ACC112 (cell line): ENCODE results near the gene LARGE1.

ENCODE experiments used
- H2AFZ ChIP-seq: fragments of 200-600 bp; sonication (generic); one replicate; pipeline ENCODE4 v1.6.0; 2017; ENCODE audit warnings: antibody characterized with exemption, low read length; ENCODE audit not compliant: unreplicated experiment
- H3K27ac ChIP-seq: fragments of 200-600 bp; sonication (generic); 2 replicates; pipeline ENCODE4 v1.5.1; 2014; ENCODE audit warnings: low read depth, mild to moderate bottlenecking, antibody characterized with exemption, low read length, moderate library complexity
- H3K27me3 ChIP-seq: fragments of 200-600 bp; sonication (generic); 2 replicates; pipeline ENCODE4 v1.6.1; 2014; ENCODE audit warnings: mild to moderate bottlenecking, antibody characterized with exemption, low read length, moderate library complexity, mixed read lengths; ENCODE audit not compliant: insufficient read depth
- H3K36me3 ChIP-seq: fragments of 200-600 bp; sonication (generic); 2 replicates; pipeline ENCODE4 v1.6.1; 2016; ENCODE audit warnings: mild to moderate bottlenecking, antibody characterized with exemption, low read length, moderate library complexity, mixed read lengths; ENCODE audit not compliant: insufficient read depth
- H3K4me1 ChIP-seq: fragments of 200-600 bp; sonication (generic); one replicate; pipeline ENCODE4 v1.6.1; 2016; ENCODE audit warnings: low read length, mixed read lengths; ENCODE audit not compliant: insufficient read depth, unreplicated experiment, control insufficient read depth
- H3K4me3 ChIP-seq: fragments of 200-600 bp; sonication (generic); 2 replicates; pipeline ENCODE4 v1.5.1; 2014; ENCODE audit warnings: mild to moderate bottlenecking, low read depth, low read length
- H3K79me2 ChIP-seq: fragments of 200-600 bp; sonication (generic); one replicate; pipeline ENCODE4 v1.6.0; 2016; ENCODE audit warnings: low read length; ENCODE audit not compliant: control insufficient read depth, unreplicated experiment, insufficient read depth

The LARGE1 gene

DNA sequence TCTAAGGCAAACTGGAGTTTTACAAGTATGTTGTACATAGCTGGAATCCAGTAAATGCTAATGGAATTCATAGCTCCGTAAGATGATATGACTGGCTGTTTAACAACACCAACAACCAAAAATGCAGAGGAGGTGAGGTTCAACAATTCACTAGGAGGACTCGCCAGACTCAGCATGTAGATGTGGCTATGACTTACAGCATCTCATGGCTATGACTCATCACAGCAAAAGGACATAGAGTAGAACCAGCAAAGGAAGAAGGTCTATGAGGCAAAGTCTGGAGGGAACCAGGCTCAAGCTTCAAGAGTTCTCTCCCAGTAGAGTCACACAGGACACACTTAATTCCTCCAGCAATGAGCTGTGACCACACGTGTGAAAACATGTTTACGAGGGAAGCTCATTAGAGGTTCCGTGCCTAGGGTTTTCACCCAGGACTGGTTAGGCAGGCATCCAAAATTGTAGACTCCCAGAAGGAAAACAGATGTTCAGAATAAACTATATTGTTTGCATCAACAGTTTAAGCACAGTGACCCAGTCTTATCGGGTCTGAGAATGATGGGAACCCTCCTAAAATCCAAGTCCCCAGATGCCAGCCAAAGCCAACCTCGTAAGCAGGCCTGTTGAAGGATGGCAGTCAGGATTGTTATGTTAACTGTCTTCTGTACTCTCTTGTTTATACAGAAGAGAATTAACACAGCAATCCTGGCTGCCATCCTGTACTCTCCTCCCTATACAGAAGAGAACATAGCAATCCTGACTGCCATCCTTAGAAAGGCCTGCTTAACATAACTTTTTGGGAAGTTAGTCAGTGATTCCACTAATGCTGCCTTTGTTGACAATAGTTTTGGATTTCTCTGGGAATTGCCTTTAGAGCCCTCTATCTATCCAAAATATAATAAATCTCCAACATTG, 116.6 kb downstream of the LARGE1 start:
- Histone ChIP-seq H3K4me1 (no peaks in the 10 kb centered on the region), H2AFZ (no peak overlapping the region), H3K36me3 (no peaks in the 10 kb centered on the region), H3K79me2 (no peaks in the 10 kb centered on the region), H3K4me3 (no peak overlapping the region), H3K27me3 (no peaks in the 10 kb centered on the region), H3K27ac (no peak overlapping the region)

DNA sequence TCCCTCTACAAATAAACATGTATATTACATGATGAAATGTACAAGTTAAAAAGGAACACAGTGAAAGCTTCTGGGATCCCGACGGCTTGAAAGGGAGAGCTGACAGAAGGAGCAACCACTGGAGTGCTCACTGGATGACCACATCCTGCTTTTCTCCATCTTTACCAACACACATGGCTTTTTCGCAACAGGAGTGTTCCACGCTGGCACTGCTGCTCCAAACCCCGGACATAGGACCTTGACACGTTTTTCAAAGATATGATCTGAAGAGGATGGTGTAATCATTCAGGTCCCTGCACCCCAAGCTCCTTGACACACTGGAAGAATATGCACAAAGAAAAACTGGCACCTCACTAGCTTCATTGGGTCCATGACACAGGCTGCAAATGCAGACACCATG, 121.9 kb downstream of the LARGE1 start:
- Histone ChIP-seq H3K4me1 (no peaks in the 10 kb centered on the region), H3K4me3 (no peak overlapping the region), H3K79me2 (no peaks in the 10 kb centered on the region), H3K27ac (no peak overlapping the region), H2AFZ (no peak overlapping the region), H3K27me3 (no peaks in the 10 kb centered on the region), H3K36me3 (no peaks in the 10 kb centered on the region)

DNA sequence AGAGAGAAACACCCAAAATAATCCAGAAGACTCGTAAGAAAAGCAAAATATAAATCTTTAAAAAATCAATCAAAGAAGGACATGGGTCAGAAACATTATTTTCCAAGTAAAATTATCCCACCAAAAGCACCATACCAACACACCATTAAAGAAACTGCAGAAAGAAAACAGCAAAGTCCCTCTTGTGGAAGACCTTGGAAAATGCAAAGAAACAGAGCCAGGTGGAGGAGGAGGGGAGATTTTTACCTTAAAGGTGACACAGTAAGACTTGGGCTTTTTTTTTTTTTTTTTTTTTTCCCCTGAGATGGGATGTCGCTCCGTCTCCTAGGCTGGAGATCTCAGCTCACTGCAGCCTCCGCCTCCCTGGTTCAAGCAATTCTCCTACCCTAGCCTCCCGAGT, 123.8 kb downstream of the LARGE1 start:
- H3K4me1 ChIP-seq = no peaks in the 10 kb centered on the region
- no peaks in the 10 kb centered on the region for H3K36me3 ChIP-seq
- H2AFZ ChIP-seq = no peak overlapping the region
- no peak overlapping the region for H3K27ac ChIP-seq
- no peak overlapping the region for H3K4me3 ChIP-seq
- H3K27me3 ChIP-seq = no peaks in the 10 kb centered on the region
- no peaks in the 10 kb centered on the region for H3K79me2 ChIP-seq

DNA sequence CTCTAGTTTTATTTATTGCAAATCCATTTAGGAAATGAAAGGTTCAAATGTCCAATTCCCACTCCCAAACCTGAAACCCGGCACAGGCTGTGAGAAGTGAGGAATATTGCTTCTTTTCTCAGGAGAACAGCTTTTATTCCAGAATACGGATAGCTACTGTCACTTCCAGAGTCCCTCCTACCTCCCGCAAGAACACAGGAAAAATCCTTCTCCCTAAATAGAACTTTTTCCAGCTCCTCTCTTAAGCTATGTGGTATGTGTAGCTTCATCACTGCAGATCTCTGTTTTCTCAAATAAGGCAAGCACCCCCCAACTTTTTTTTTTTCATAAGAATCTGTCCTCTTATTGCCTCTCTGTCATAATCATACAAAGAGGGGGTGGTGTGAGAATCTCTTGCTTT, 126.8 kb downstream of the LARGE1 start:
- no peaks in the 10 kb centered on the region for H3K4me1 ChIP-seq
- H3K36me3 ChIP-seq = no peaks in the 10 kb centered on the region
- H3K4me3 ChIP-seq = no peak overlapping the region
- no peaks in the 10 kb centered on the region for H3K79me2 ChIP-seq
- no peaks in the 10 kb centered on the region for H3K27me3 ChIP-seq
- H2AFZ ChIP-seq = no peak overlapping the region
- no peak overlapping the region for H3K27ac ChIP-seq

DNA sequence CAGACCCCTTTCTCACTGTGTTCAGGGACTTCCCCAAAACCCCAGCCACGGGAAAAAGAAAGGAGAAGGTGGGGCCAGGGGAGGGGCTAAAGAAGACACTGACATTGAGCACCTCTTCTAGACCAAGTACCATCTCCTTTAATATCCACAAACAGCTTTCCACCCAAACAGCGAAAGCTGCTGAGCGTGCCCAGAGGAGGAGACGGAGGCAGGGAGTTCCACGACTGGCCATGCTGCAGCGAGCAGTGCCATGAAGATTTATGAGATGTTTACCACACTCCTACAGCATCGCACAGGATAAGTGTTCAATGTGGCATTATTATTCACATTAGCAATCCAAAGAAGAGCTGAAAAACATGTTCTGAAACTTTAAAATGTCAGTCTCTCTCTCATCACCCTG, 127.4 kb downstream of the LARGE1 start:
- H3K4me3 ChIP-seq = no peak overlapping the region
- no peaks in the 10 kb centered on the region for H3K36me3 ChIP-seq
- no peaks in the 10 kb centered on the region for H3K4me1 ChIP-seq
- no peaks in the 10 kb centered on the region for H3K27me3 ChIP-seq
- no peak overlapping the region for H2AFZ ChIP-seq
- H3K79me2 ChIP-seq = no peaks in the 10 kb centered on the region
- H3K27ac ChIP-seq = no peak overlapping the region

DNA sequence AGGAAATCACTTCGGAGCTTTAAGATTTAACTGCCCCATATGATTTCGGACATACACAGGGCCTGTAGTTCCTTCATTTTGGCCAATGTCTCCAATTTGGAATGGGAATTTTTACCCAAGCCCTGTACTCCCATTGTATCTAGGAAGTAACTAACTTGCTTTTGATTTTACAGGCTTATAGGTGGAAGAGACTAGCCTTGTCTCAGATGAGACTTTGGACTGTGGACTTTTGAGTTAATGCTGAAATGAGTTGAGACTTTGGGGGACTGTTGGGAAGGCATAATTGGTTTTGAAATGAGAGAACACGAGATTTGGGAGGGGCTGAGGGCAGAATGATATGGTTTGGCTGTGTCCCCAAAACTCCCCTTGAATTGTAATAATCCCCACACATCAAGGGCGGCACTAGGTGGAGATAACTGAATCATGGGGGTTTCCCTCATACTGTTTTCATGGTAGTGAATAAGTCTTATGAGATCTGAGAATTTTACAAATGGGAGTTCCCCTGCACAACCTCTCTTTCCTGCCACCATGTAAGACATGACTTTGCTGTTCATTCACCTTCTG, 130.5 kb downstream of the LARGE1 start:
- no peaks in the 10 kb centered on the region for H3K79me2 ChIP-seq
- H3K4me1 ChIP-seq = no peaks in the 10 kb centered on the region
- no peak overlapping the region for H2AFZ ChIP-seq
- H3K27ac ChIP-seq = no peak overlapping the region
- H3K36me3 ChIP-seq = no peaks in the 10 kb centered on the region
- H3K27me3 ChIP-seq = no peaks in the 10 kb centered on the region
- H3K4me3 ChIP-seq = no peak overlapping the region

DNA sequence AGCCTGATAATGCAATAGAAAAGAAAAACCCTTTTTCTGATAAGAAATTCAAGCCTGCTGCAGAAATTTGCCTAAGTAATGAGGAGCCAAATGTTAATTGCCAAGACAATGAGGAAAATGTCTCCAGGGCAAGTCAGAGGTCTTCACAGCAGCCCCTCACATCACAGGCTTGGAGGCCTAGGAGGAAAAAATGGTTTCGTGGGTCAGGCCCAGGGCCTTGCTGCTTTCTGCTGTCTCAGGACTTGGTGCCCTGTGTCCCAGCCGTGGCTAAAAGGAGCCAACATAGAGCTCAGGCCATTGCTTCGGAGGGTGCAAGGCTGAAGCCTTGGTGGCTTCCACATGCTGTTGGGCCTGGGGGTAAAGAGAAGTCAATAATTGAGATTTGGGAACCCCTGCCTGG, 131.3 kb downstream of the LARGE1 start:
- no peaks in the 10 kb centered on the region for H3K27me3 ChIP-seq
- no peaks in the 10 kb centered on the region for H3K4me1 ChIP-seq
- no peak overlapping the region for H3K27ac ChIP-seq
- no peaks in the 10 kb centered on the region for H3K79me2 ChIP-seq
- no peak overlapping the region for H2AFZ ChIP-seq
- no peak overlapping the region for H3K4me3 ChIP-seq
- H3K36me3 ChIP-seq = no peaks in the 10 kb centered on the region

DNA sequence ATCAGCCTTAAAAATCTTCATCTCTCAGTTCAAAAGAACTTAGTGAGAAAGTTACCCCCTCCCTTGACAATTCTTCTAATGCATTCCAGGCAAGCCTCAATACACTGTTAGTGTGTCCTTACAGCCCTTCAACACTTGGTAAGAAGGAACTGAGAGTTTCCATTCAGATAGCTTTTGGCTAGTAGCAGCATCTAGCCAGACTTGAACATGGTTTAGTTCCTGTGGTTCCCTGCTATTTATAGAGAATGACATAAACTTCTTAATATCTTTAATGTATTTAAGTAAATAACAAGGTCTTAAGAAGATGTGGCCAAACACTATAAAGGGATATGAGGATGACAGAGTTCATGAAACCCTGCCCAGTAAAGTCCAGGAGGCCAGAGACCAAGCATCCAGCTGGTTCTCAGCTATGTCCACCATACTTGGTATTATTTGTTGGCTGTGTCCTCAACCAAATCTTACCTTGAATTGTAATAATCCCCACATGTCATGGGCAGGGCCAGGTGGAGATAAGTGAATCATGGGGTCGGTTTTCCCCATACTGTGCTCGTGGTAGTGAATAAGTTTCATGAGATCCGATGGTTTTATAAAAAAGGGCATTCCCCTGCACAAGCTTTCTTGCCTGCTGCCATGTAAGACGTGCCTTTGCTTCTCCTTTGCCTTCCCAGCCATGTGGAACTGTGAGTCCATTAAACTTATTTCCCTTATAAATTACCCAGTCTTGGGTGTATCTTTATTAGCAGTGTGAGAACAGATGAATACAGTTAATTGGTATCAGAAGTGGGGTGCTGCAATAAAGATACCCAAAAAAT, 132.4 kb downstream of the LARGE1 start:
- Histone ChIP-seq H2AFZ (no peak overlapping the region), H3K27ac (no peak overlapping the region), H3K4me3 (no peak overlapping the region), H3K27me3 (no peaks in the 10 kb centered on the region), H3K36me3 (no peaks in the 10 kb centered on the region), H3K79me2 (no peaks in the 10 kb centered on the region), H3K4me1 (no peaks in the 10 kb centered on the region)

DNA sequence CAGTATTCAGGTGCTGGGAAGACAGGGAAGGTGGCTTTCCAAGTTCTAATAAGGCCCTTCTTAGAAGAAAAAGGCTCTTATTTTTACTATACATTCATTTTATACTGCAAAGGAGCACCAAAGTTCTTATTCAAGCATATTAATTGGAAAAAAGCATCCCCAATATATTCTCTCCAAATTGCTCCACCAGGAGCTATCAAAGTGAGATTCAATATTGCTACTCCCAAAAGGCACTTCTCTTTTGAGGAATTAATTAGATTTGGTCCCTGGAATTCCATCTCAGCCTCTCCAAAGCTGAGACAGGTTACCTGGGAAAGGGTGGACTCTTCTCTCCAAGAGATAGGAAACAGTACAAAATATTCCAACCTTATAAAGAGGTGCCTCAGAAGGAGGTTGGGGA, 134.1 kb downstream of the LARGE1 start:
- H3K4me3 ChIP-seq = no peak overlapping the region
- no peaks in the 10 kb centered on the region for H3K4me1 ChIP-seq
- no peaks in the 10 kb centered on the region for H3K79me2 ChIP-seq
- no peaks in the 10 kb centered on the region for H3K36me3 ChIP-seq
- H3K27me3 ChIP-seq = no peaks in the 10 kb centered on the region
- H2AFZ ChIP-seq = no peak overlapping the region
- H3K27ac ChIP-seq = no peak overlapping the region

DNA sequence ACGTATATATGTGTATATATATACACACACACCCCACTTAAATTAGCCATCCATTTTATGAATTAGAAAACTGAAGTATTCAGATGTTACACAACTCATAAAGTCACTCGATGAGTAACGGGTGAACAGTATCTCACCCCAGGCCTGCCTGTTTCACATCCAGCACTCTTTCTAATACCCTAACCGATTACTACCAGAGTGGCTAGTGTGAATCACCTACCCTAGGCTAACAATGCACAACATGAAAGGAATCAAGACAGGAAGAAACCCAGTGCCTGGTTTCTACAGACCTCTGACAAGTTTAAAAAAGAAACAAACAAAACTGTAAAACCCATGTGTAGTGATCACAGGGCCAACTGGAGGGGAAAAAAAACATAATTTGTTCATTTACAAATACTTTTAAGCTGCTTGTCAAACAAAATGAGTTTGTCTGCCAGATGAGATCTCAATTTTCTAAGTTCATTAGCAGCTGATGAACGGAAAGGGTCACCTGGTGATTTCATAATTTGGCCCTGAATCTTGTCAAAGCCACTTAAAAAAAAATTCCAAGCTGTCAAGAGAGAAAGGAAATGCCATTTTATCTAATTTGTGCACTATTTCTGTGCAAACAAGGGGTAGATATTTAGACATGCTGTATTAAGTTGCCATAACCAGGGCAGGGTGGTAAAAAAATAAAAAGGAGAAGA, 134.8 kb downstream of the LARGE1 start:
- H3K27ac ChIP-seq = no peak overlapping the region
- no peaks in the 10 kb centered on the region for H3K36me3 ChIP-seq
- H3K79me2 ChIP-seq = no peaks in the 10 kb centered on the region
- H3K4me1 ChIP-seq = no peaks in the 10 kb centered on the region
- H3K4me3 ChIP-seq = no peak overlapping the region
- H2AFZ ChIP-seq = no peak overlapping the region
- no peaks in the 10 kb centered on the region for H3K27me3 ChIP-seq
